K562 treated with DMSO at 1 percent for 24 hours (cell line): ENCODE measurements around the gene CALB2. TPM values are rescaled to one million over a fixed set of nuclear protein-coding genes. Genes with fewer than 3 reads are reported as not detected.

ENCODE experiments used
- total RNA-seq: library from RNA; unstranded; fragments of 300-600 nt; gene quantifications from 2 replicates; pipeline ENCODE4 v1.2.3, GENCODE V29; 2022; ENCODE audit warnings: low read depth; ENCODE audit not compliant: insufficient read depth

The CALB2 gene, protein sequence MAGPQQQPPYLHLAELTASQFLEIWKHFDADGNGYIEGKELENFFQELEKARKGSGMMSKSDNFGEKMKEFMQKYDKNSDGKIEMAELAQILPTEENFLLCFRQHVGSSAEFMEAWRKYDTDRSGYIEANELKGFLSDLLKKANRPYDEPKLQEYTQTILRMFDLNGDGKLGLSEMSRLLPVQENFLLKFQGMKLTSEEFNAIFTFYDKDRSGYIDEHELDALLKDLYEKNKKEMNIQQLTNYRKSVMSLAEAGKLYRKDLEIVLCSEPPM
- not detected in 2 replicates for total RNA-seq

DNA sequence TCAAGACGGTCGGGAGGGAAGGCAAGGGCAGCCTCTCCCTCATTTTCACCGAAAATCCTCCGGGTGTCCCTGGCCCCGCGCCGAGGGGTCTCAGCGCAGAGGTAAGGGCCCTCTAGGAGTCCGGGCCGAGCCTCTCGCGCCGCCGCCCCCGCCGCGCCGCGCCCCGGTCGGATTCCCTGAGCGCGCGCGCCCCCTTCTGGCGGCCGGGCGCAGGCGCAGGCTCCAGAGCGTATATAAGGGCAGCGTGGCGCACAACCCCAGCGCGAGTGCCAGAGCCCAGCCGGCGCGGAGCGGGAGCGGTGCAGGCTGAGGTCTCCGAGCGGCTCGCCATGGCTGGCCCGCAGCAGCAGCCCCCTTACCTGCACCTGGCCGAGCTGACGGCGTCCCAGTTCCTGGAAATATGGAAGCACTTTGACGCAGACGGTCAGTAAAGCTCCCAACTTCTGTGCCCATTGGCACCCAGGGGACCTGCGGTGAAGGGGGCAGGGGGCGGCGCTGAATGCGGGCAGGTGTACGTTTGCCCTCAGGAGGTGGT, at the start of gene CALB2:
CALB2 (plus strand) TSS at position 260 of the 535 bp plus-strand sequence; CDS start at position 330, 70 bp downstream.

Other genes starting within 250 kb of the CALB2 start
- 0.05 and 0.37 TPM in 2 replicates for gene HYDIN, start 128.0 kb upstream of the CALB2 start, total RNA-seq
- gene CMTR2, start 69.3 kb upstream of the CALB2 start, total RNA-seq, result 11.8 and 16.2 TPM in 2 replicates
- gene TLE7, start 83.3 kb downstream of the CALB2 start, total RNA-seq, result not detected in 2 replicates
- gene ZNF23, start 103.5 kb downstream of the CALB2 start, total RNA-seq, result 3.2 and 4.7 TPM in 2 replicates
- 0.67 and 0.81 TPM in 2 replicates for gene ZNF19, start 130.6 kb downstream of the CALB2 start, total RNA-seq
- gene CHST4, start 167.7 kb downstream of the CALB2 start, total RNA-seq, result not detected in 2 replicates
- gene TAT, start 218.4 kb downstream of the CALB2 start, total RNA-seq, result not detected in 2 replicates